ENCODE data around the gene ATXN10. TPM values are rescaled to one million over a fixed set of nuclear protein-coding genes. Genes with fewer than 3 reads are reported as not detected.
A peak's percentile ranks its signal among the peaks of the same experiment; 100 is the strongest.

The ATXN10 gene
- total RNA-seq, 1 donor from 2014 or later = 193 TPM

GRCh38 chr22:45857519-45857918, 185.9 kb downstream of the ATXN10 start:
- DNase-seq (ENCODE audit: low spot score) = no peak

DNA sequence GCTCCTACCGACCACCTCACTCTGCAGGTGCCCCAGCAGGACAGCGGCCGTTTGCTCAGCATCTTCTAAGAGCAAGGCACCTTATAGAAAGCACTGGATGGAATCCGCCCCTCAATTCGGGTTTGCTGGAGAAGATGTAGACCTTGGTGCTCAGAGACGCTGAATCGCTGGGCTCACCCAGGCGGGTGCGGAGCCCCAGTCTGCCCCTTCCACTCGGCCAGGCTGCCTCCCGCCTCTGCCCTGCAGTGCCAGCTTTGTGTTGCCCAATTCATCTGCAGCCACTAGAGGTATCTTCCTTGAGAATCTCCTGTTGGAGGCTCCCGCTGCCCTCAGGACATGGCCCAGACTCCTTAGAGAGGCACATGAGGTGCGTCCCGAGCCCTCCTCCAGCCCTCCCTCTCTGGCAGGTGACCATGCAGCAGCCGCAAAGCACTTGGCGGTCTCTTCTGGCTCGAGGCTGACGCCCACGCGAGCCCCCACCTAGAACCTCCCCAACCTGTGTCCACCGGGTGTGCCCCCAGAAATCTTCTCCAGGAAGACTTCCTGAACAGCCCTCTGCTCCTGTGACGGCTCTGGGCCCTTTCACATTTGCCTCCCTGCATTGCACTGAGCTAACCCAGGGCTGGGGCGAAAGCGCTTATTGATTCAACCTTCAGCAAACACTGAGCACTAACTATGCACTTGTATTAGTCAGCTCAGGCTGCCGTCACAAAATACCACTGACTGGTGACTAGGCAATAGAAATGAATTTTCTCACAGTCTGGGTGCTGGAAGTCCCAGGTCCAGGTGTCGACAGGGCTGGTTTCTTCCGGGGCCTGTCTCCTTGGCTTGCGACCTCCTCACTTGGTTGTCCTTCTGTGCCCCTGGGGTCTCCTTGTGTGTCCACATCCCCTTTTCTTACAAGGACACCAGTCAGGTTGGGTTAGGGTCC, 187.9 kb downstream of the ATXN10 start:
- DNase-seq (ENCODE audit: low spot score) = no peak

DNA sequence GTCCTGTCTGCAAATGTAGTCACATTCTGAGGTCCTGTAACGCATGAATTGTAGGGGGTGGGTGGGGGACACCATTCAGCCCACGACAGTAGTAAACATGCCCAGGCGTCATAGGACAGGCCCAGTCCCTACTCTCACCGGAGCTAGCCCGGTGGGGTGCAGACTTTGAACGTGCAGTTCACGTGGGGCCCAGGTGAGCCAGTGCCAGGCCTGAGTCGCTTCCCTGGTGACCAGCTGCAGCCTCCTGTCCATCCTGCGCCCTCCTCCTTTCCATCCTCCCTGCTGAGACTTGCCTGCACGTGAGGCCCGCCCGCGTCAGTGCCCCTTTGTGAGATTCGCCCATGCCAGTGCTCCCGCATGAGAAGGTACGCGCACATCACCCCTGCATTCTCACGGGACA, 188.6 kb downstream of the ATXN10 start:
- DNase-seq (ENCODE audit: low spot score) = no peak

DNA sequence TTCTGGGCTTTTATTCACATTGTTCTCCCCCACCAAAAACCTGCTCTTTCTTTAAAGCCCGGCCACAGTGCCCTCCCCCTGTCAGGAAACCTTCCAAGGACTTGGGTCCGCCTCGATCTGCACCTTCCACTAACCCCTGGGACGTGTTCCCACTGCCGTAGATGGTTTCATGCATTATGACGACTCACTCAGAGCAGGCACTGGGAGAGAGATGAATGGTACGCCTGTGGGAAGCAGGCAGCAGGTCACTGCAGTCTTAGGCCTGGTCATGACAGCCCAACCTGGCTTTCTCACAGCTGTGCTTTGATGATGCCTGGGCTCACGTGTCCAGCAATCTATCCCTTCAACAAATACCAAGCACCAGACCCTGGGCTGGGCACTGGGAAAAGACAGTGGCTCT, 189.6 kb downstream of the ATXN10 start:
- no peak for DNase-seq (ENCODE audit: low spot score)

DNA sequence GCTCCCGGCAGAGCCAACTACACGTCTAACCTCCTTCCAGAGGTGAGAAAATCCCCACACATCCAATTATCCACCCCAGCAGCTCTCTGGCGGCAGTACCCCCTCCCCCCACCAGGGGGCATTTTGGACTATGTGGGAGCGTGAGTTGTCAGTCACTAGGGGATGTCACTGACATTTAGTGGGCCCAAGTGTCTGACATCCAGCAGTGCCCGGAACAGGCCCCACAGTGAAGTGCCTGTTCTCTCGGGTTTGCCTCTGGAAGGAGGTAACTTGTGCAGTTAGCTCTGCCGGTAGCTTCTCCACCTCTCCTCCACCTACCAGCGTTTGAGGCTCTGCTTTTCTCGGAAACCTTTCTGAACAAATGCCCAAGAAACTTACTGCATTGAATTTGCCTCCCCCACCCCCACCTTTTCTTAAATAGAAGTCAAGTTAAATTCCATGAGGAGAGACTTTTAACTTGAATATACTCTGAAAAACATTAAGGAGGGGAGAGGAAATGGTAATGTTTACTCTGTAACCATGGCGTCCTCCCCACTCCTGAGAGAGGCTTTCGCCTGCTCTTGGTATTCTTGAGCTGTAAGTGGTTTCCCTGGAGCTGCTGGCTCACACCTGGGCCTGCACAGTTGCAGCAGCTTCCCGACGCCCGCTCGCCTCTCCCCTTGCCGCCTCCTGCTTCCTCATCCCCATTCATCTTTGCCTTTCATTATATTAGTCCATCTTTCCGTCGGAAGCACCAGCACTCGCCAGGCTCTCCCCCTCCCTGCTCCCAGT, 192.5 kb downstream of the ATXN10 start:
- DNase-seq (ENCODE audit: low spot score) = no peak

- peak; percentile 40 for DNase-seq (ENCODE audit: low spot score)
These were observed 193.4 kb downstream of the ATXN10 start for GRCh38 chr22:45864959-45865476.

- peak; percentile 39 for DNase-seq (ENCODE audit: low spot score)
These were observed 194.0 kb downstream of the ATXN10 start for GRCh38 chr22:45865561-45866125.

GRCh38 chr22:45866126-45866645, 194.6 kb downstream of the ATXN10 start:
- DNase-seq (ENCODE audit: low spot score) = no peak

DNA sequence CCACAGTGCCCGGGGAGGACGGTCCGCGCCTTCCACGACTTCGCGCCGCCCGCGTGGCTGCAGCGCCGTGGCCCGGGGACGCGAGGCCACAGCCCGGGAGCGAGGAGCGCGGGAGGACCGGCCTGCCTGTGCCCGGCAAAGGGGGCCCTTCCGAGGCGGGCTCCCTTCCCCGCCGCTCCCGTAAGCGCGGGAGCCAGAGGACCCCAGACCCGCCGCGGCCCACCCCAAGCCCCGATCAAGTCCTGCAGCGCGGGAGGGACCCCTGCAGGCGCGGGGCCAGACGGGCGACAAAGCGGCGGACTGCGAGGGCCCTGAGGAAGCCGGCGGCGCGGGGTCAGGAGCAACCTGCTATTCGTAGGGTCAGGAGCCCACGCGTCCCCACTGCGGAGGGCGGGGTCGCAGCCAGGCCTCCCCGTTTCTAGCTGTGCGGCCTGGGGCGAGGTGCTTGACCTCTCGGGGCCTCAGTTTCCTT, 195.0 kb downstream of the ATXN10 start:
- DNase-seq (ENCODE audit: low spot score) = no peak

DNA sequence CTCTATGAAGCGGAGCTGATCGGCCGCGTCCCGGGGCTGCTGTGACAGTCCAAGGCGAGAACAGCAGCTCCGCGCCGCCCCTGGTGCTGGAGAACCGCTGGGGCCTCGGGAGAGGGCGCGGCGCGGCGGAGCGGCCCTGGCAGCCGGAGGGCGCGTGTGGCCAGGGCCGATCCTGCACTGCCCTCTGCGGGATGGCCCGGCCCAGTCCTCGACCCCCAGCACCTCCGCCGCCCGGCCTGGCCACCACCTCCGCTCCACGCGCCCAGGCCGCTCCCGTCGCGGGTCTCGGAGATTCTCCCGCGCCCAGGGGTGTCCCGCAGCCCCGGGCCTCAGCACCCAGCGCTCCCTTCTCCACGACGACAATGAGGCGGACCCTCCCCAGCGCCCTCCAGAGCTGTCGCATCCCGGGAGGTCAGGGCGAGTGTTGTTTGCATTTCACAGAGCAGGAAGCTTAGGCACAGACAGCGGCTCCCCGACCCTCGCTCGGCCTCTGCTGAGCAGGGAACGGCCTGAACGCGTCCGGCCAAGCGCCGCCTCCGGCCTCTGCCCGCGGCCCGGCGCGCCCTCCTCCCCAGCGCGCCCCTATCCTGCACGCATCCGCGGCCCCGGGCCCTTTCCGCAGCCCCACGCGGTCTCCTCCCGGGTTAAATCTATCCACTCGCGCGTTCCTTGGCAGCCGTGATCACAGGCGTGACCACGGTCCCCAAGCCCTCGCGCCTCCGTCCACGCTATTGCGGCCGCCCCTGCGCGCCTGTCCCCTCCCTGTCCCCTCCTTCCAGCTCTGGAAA, 195.7 kb downstream of the ATXN10 start:
- no peak for DNase-seq (ENCODE audit: low spot score)

DNA sequence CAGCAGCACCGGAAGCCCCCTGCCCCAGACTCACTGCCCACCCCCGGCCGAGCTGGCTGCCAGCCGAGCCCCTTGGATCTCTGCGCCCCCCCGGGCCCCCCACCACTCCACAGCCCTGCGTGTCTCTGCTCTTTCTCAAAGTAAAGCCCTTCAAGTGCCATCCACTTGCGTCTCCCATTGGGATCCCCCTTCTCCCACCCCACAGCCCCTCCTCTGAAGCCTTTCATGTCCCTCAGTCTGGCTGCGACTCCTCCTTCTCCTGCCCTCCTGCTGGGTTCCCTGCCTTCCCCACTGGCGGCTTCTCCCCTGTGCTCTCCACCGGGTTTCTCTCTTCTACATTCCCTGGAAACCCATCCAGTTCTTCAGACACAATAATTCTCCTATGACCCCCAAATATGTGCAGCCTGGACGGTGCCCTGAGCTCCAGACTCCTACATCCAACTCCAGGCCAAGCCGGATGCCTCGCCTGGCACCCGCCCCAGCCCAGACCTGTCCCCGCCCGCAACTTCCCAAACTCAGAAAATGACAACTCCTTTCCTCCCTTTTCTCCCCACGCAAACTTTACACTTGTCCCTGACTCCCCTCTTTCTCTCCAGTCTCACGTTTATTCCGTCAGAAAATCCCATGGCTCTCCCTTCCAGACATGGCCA, 196.4 kb downstream of the ATXN10 start:
- DNase-seq (ENCODE audit: low spot score) = no peak

DNA sequence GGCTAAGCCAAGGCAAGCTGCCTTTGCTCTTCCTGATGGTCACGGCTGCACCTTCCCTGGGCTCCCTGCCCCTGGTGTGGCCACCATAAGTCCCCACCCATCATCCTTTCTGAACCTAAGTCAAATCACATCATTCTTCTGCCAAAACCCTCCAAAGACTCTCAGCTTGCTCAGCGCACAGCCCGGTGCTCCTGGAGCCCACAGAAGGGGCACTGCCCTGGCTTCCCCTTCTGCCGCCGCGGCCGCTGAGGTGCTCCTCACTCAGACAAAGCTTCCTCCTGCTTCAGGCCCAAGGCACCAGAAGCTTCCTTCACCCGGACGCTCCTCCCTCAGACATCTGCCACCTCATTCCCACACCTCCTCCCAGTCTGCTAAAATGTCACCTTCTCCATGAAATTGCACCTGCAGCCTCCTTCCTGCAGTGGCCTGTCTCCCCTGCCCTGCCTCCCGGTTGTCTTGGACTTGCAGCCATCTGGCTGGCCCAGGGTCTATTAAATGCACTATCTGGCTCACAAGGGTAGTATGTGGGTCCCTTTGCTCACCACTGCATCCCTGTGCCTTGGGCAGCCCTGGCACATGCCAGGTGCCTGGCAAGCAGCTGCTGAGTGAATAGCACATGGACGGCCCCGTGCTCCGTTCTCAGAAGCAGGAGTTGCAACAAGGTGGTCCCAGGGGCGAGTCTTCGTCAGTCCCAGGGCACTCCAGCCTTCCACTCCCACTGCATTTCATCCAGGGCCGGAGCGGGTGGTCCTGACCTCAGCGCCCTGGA, 197.1 kb downstream of the ATXN10 start:
- no peak for DNase-seq (ENCODE audit: low spot score)

- DNase-seq (ENCODE audit: low spot score) = no peak
These were observed 197.8 kb downstream of the ATXN10 start for GRCh38 chr22:45869340-45869847.

DNA sequence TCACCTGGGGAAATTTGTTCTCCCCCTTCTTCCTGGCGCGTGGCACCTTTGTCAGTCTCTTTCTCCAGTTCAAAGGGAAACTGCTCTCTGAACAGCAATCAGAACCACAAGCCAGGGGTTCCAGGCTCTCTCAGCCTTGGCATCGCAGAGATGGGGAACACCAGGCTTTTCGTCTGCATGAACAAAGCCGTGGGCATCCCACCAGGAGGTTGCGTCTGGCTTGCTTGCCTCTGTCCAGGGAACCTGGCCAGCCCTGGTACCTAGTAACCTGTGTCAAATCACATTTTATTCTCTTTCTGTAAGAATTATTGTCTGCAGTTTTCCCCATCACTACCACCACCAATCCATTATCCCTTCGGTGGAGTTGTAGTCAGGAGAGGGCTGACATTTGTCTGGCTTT, 198.4 kb downstream of the ATXN10 start:
- DNase-seq (ENCODE audit: low spot score) = no peak

DNA sequence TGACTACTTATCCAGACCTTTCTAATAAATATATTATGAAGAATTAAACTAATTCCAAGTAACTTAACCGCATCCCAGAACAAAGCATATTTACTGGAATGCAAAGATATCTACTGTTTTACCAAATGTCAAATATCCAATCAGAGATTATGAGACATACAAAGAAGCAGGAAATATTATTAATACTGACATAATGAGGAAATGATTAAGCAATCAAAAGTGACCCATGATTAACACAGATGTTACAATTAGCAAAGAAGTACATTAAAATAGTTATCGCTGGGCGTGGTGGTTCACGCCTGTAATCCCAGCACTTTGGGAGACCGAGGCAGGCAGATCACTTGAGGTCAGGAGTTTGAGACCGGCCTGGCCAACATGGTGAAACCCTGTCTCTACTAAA, 200.1 kb downstream of the ATXN10 start:
- DNase-seq (ENCODE audit: low spot score) = no peak

DNA sequence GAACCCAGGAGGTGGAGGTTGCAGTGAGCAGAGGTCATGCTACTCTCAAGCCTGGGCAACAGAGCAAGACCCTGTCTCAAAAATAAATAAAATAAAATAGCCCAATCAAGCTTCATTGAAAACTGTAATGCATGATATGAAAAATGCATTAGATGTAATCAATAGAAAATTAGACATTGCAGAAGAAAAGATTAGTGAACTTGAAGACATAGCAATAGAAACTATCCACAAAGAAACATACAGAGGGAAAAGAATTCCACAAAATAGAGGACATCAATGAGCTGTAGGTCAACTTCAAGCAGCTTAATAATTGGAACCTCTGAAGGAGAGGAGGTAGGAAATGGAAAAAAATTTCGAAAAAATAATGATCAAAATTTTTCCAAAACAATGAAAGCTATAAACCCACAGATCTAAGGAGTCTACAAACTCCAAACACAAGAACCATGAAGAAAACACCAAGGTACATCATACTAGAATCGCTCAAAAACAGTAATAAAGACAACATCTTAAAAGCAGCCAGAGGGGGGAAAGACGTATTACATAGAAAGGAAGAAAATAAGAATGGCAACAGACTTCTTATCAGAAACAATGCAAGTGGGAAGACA, 201.1 kb downstream of the ATXN10 start:
- DNase-seq (ENCODE audit: low spot score) = no peak

GRCh38 chr22:45876136-45877035, 204.8 kb downstream of the ATXN10 start:
- peak; percentile 39 for DNase-seq (ENCODE audit: low spot score)

- DNase-seq (ENCODE audit: low spot score) = no peak
These were observed 205.4 kb downstream of the ATXN10 start for GRCh38 chr22:45877036-45877380.
